HL-60 (cell line): Measurements from ENCODE around the gene BAZ2B.

ENCODE experiments used
- DNase-seq, 2 experiments: peaks; one replicate each; pipeline ENCODE4 v3.0.0-alpha.2; 2010 to 2020; ENCODE audit warnings: low read depth in 1 of 2, low spot score in 1 of 2
- H3K27ac ChIP-seq: fragments of 250-450 bp; sonication (Bioruptor Pico); replicated peaks from 2 replicates; pipeline ENCODE4 v1.5.1; 2020; ENCODE audit warnings: mild to moderate bottlenecking, moderate library complexity
- H3K27me3 ChIP-seq: fragments of 250-450 bp; sonication (Bioruptor Pico); 2 replicates; pipeline ENCODE4 v1.5.1; 2021; ENCODE audit warnings: mild to moderate bottlenecking, moderate library complexity; ENCODE audit not compliant: insufficient read depth, poor library complexity, severe bottlenecking
- H3K4me3 ChIP-seq: replicated peaks from 2 replicates; pipeline ENCODE4 v1.5.1; 2011; ENCODE audit warnings: mild to moderate bottlenecking, control low read depth, low read length; ENCODE audit not compliant: insufficient read depth
- GABPA ChIP-seq: IDR thresholded peaks from 2 replicates; pipeline ENCODE4 v1.6.1; 2012; ENCODE audit warnings: low read depth
- POLR2AphosphoS5 ChIP-seq: IDR thresholded peaks from 2 replicates; pipeline ENCODE4 v1.6.1; 2012; ENCODE audit warnings: low read depth
- SPI1 ChIP-seq: IDR thresholded peaks from 2 replicates; pipeline ENCODE4 v1.6.1; 2012; ENCODE audit warnings: low read depth, mild to moderate bottlenecking, borderline replicate concordance
- TF ChIP-seq, protein P1 (sequence below): IDR thresholded peaks from 2 replicates; pipeline ENCODE4 v1.6.1; 2012; ENCODE audit warnings: low read depth; ENCODE audit not compliant: insufficient replicate concordance
- TF ChIP-seq, protein P2 (sequence below): IDR thresholded peaks from one replicate; pipeline ENCODE4 v1.5.1; 2011; ENCODE audit warnings: low read length, control low read depth, inconsistent platforms; ENCODE audit not compliant: insufficient read depth

The BAZ2B gene

DNA sequence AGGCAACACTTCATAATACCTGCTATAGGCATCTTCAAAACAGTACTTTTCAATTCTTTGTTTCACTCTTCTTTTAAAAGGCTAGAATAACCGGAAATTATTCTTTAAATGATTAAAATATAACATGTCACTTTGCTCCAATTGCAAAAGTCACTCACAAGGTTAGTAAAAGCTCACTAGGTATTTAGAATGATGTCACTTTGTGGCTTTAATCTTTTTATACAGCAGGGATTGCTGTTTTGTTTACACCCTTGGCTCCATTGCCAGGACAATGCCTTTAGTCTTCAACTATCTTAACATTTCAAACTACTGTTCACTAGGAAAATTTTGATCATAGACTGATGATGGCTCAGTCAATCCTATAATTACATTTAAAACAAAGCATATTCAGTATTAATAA lies 157.1 kb downstream of the BAZ2B start:
- no peak for TF ChIP-seq GABPA
- no peak for TF ChIP-seq POLR2AphosphoS5
- TF ChIP-seq, protein P1, sequence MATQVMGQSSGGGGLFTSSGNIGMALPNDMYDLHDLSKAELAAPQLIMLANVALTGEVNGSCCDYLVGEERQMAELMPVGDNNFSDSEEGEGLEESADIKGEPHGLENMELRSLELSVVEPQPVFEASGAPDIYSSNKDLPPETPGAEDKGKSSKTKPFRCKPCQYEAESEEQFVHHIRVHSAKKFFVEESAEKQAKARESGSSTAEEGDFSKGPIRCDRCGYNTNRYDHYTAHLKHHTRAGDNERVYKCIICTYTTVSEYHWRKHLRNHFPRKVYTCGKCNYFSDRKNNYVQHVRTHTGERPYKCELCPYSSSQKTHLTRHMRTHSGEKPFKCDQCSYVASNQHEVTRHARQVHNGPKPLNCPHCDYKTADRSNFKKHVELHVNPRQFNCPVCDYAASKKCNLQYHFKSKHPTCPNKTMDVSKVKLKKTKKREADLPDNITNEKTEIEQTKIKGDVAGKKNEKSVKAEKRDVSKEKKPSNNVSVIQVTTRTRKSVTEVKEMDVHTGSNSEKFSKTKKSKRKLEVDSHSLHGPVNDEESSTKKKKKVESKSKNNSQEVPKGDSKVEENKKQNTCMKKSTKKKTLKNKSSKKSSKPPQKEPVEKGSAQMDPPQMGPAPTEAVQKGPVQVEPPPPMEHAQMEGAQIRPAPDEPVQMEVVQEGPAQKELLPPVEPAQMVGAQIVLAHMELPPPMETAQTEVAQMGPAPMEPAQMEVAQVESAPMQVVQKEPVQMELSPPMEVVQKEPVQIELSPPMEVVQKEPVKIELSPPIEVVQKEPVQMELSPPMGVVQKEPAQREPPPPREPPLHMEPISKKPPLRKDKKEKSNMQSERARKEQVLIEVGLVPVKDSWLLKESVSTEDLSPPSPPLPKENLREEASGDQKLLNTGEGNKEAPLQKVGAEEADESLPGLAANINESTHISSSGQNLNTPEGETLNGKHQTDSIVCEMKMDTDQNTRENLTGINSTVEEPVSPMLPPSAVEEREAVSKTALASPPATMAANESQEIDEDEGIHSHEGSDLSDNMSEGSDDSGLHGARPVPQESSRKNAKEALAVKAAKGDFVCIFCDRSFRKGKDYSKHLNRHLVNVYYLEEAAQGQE: no peak
- TF ChIP-seq, protein P2, sequence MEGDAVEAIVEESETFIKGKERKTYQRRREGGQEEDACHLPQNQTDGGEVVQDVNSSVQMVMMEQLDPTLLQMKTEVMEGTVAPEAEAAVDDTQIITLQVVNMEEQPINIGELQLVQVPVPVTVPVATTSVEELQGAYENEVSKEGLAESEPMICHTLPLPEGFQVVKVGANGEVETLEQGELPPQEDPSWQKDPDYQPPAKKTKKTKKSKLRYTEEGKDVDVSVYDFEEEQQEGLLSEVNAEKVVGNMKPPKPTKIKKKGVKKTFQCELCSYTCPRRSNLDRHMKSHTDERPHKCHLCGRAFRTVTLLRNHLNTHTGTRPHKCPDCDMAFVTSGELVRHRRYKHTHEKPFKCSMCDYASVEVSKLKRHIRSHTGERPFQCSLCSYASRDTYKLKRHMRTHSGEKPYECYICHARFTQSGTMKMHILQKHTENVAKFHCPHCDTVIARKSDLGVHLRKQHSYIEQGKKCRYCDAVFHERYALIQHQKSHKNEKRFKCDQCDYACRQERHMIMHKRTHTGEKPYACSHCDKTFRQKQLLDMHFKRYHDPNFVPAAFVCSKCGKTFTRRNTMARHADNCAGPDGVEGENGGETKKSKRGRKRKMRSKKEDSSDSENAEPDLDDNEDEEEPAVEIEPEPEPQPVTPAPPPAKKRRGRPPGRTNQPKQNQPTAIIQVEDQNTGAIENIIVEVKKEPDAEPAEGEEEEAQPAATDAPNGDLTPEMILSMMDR: no peak
- TF ChIP-seq SPI1: no peak
- DNase-seq: no peak
- H3K4me3 ChIP-seq: no peak overlapping the region
- no peak overlapping the region for H3K27ac ChIP-seq
- H3K27me3 ChIP-seq: no peaks in the 10 kb centered on the region

DNA sequence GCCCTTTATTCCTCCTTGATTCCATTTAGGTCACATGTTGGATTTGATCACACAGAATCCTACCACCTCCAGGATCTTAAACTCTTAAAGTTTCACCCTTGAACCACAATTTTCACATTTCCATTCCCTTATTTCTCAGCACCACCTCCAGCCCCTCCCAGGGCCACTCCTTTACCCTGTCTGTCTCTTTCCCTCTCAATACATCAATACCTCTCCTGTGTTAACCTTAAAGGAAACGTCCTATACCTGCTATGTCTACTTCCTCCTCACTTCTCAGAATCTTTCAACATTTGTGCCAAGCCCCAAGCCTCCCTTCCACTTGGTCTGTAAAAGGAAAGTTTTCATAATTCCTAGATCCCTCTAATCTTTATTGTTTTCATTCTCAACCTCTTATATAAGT lies 158.8 kb downstream of the BAZ2B start:
- Histone ChIP-seq H3K27ac (no peak overlapping the region), H3K4me3 (no peak overlapping the region), H3K27me3 (no peaks in the 10 kb centered on the region)
- TF ChIP-seq SPI1: no peak
- TF ChIP-seq, protein P1: no peak
- no peak for DNase-seq

DNA sequence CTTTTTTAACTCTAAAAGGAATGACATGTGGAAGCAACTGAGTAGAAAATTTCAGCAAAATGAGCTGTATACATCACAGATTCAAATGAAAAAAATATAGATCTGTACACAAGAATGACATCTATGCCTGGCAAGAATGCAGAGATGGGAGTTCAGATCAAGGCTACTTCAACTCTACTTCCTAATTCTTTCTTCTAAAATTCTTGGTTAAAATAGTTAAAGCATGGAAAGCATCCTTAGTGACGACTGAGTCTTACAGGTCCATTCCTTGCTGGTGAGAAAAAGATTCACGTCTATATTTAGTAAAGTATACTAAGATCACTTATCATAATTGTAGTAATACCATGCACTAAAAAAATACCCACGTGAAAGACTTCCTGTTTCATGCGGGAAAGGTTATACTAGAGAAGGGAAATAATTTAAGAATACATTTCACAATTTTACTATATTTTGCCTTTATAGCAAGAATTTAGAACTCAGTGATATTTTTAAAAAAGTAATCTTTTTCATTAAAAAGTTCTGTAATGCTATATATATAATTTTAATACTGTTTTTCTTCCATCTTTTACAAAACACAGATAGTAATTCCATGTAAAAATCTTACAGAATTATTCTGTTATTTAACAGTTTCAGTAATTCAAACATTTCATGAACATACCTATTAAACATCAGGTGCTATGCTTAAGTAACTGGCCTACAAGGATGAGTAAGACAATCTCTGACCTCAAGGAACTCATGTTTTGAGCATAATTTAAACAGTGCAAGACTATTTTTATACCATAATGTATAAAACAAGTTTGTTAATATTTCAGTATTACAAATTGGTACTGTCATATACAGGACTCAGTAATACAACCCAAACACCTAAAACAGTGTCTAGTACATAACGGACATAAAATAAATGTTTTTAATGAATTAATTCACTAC lies 159.6 kb downstream of the BAZ2B start:
- no peak overlapping the region for H3K4me3 ChIP-seq
- no peaks in the 10 kb centered on the region for H3K27me3 ChIP-seq
- H3K27ac ChIP-seq: no peak overlapping the region
- no peak for DNase-seq
- TF ChIP-seq POLR2AphosphoS5 (no peak), SPI1 (peak; percentile 80; the same call in 1 of the 2 replicates)

DNA sequence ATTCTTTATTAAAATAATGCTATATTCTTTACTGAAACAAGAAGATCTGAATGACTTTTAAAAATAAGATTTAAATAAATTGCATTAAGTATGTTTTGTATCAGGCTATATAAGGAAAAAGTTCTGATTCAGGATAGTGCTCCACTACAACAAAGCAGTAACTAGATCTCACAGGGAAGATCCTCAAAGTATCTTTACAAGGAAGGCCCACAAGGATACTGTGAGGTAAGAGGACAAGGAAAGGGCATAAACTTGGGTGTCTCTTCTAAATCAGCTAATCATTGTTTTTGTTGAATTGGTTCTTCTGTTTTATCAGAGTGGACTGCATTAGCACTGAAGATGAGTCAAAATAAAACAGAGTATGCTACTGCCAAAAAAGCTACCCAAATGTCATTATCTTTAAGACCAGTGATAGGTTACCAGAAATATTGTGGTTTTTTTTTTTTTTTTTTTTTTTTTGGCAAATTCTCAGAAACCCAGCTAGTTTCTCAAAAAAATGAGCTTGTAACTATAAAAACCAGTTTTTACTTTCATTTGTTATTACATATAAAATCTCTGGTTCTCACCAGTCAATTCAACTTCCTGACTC lies 160.9 kb downstream of the BAZ2B start:
- Histone ChIP-seq H3K27me3 (no peaks in the 10 kb centered on the region), H3K4me3 (no peak overlapping the region), H3K27ac (no peak overlapping the region)
- DNase-seq: no peak
- TF ChIP-seq, protein P2: no peak
- TF ChIP-seq, protein P1: no peak
- TF ChIP-seq SPI1: no peak
- TF ChIP-seq POLR2AphosphoS5: no peak
- TF ChIP-seq GABPA: no peak
